K562 (cell line): ENCODE results near the gene TFDP1. TPM values are rescaled to one million over a fixed set of nuclear protein-coding genes. Genes with fewer than 3 reads are reported as not detected.

Experiments
- ATAC-seq: fragments of 200-7000 bp; cut with Tn5 transposase; 3 replicates; pipeline ENCODE4 v1.9.1; 2020; ENCODE audit warnings: moderate library complexity
- BruUV-seq: library from RNA; stranded (reverse); fragments of 400-500 nt; replicated peaks from 2 replicates; lab custom pipeline; 2021; lab: Mats Ljungman, UMichigan
- CTCF ChIA-PET: fragments of 300-600 bp; formaldehyde crosslinking; extraction: SDS; loops from one replicate; lab custom pipeline; 2021; ENCODE audit warnings: low intra/inter-chr PET ratio; lab: Yijun Ruan, JAX
- POLR2A ChIA-PET: fragments of 300-600, 350-650 bp; sonication (Branson Sonifier 250); formaldehyde crosslinking; extraction: SDS; loops from one replicate; lab custom pipeline; 2021; ENCODE audit warnings: antibody characterized with exemption, inconsistent platforms; lab: Yijun Ruan, JAX
- DNase-seq, 4 experiments: peaks; one replicate each; pipeline versions ENCODE4 v3.0.0 to v3.0.0-alpha.2; 2011 to 2018; ENCODE audit warnings: low spot score in 3 of 4, mixed read lengths in 3 of 4; ENCODE audit errors: extremely low read depth in 1 of 4
- FAIRE-seq: peaks from 2 replicates; lab custom pipeline; 2011; peaks lifted over from hg19 to GRCh38; lab: Jason Lieb, UNC
- H2AFZ ChIP-seq: 2 replicates; pipeline ENCODE4 v1.6.0; 2011; ENCODE audit warnings: low read depth, low read length, control low read depth, inconsistent platforms
- H3K27ac ChIP-seq: fragments of 200-600 bp; 3 replicates; pipeline ENCODE4 v1.8.0; 2011; ENCODE audit warnings: low read depth, mild to moderate bottlenecking, control low read depth, inconsistent platforms, low read length, moderate library complexity, mixed read lengths; ENCODE audit errors: extremely low read depth
- H3K27me3 ChIP-seq, 2 experiments: fragments of 300-600 bp in 1 of 2; 2 replicates in 1 of 2; 3 replicates in 1 of 2; pipeline versions ENCODE4 v1.6.0 to v1.8.0; 2011; ENCODE audit warnings: inconsistent platforms in 2 of 2, low read length in 2 of 2, mild to moderate bottlenecking in 1 of 2, mixed read lengths in 1 of 2, moderate library complexity in 1 of 2; ENCODE audit not compliant: control insufficient read depth in 2 of 2, insufficient read depth in 2 of 2
- H3K36me3 ChIP-seq: fragments of 300-600 bp; 3 replicates; pipeline ENCODE4 v1.8.0; 2011; ENCODE audit warnings: mild to moderate bottlenecking, low read length, inconsistent platforms; ENCODE audit not compliant: control insufficient read depth, insufficient read depth
- H3K4me1 ChIP-seq, 2 experiments: fragments of 200-600 bp in 1 of 2; replicated peaks in 1 of 2; 2 replicates in 1 of 2; 3 replicates in 1 of 2; pipeline versions ENCODE4 v1.5.1 to v1.8.0; 2011; ENCODE audit warnings: inconsistent platforms in 2 of 2, low read length in 2 of 2, mild to moderate bottlenecking in 1 of 2, mixed read lengths in 1 of 2, moderate library complexity in 1 of 2; ENCODE audit not compliant: control insufficient read depth in 2 of 2, insufficient read depth in 2 of 2
- H3K4me2 ChIP-seq: 2 replicates; pipeline ENCODE4 v1.6.1; 2011; ENCODE audit warnings: low read length, control low read depth, inconsistent platforms, mixed read lengths; ENCODE audit not compliant: insufficient read depth
- H3K4me3 ChIP-seq: fragments of 200-600 bp; sonication (generic), shearing (Covaris generic); 2 replicates; pipeline ENCODE4 v1.5.1; 2016; ENCODE audit warnings: control low read depth, inconsistent platforms
- H3K79me2 ChIP-seq: fragments of 200-600 bp; 3 replicates; pipeline ENCODE4 v1.8.0; 2011; ENCODE audit warnings: low read length, inconsistent platforms; ENCODE audit not compliant: control insufficient read depth, insufficient read depth
- H3K9ac ChIP-seq, 2 experiments: 2 replicates each; pipeline versions ENCODE4 v1.6.0 to v1.6.1; 2011; ENCODE audit warnings: low read depth in 2 of 2, low read length in 2 of 2, control low read depth in 1 of 2, inconsistent platforms in 1 of 2, mild to moderate bottlenecking in 1 of 2, mixed read lengths in 1 of 2; ENCODE audit not compliant: insufficient read depth in 1 of 2
- H3K9me1 ChIP-seq: one replicate; pipeline ENCODE4 v1.6.0; 2011; ENCODE audit warnings: inconsistent platforms, mild to moderate bottlenecking, low read length, moderate library complexity; ENCODE audit not compliant: control insufficient read depth, insufficient read depth
- H3K9me3 ChIP-seq: replicated peaks from 2 replicates; pipeline ENCODE4 v1.5.1; 2011; ENCODE audit warnings: low read depth, low read length, inconsistent platforms; ENCODE audit not compliant: control insufficient read depth, insufficient read depth
- H4K20me1 ChIP-seq: replicated peaks from 2 replicates; pipeline ENCODE4 v1.6.1; 2011; ENCODE audit warnings: low read length, inconsistent platforms, mixed read lengths; ENCODE audit not compliant: control insufficient read depth, insufficient read depth
- CAMTA2 ChIP-seq: fragments of 250-450 bp; sonication (Bioruptor Pico); conservative IDR thresholded peaks from 2 replicates; pipeline ENCODE4 v1.5.1; 2022
- EHMT2 ChIP-seq: fragments of 450-650 bp; IDR thresholded peaks from 2 replicates; pipeline ENCODE4 v1.6.1; 2018; ENCODE audit warnings: antibody characterized with exemption
- ERF ChIP-seq: fragments of 450-650 bp; formaldehyde crosslinking; IDR thresholded peaks from 2 replicates; pipeline ENCODE4 v1.4.0; 2020; ENCODE audit warnings: mild to moderate bottlenecking, mixed read lengths
- FOSL1 ChIP-seq: fragments of 200-800 bp; sonication (Bioruptor generic); conservative IDR thresholded peaks from 2 replicates; pipeline ENCODE4 v1.6.1; 2016; ENCODE audit warnings: missing genetic modification characterization, missing compliant biosample characterization
- FUS ChIP-seq: fragments of 200-400 bp; formaldehyde crosslinking; optimal IDR thresholded peaks from 2 replicates; pipeline ENCODE3; 2017; ENCODE audit warnings: low read depth, low read length
- KLF13 ChIP-seq: fragments of 450-650 bp; IDR thresholded peaks from 2 replicates; pipeline ENCODE4 v1.6.1; 2016; ENCODE audit warnings: missing genetic modification characterization, low read depth, mild to moderate bottlenecking, missing compliant biosample characterization, moderate library complexity, borderline replicate concordance
- MCM3 ChIP-seq: fragments of 450-650 bp; IDR thresholded peaks from 2 replicates; pipeline ENCODE4 v1.6.1; 2016
- MEIS2 ChIP-seq: fragments of 450-650 bp; IDR thresholded peaks from 2 replicates; pipeline ENCODE4 v1.6.1; 2014; ENCODE audit warnings: mild to moderate bottlenecking; ENCODE audit not compliant: partially characterized antibody
- NFIC ChIP-seq: fragments of 450-650 bp; IDR thresholded peaks from 2 replicates; pipeline ENCODE4 v1.6.1; 2017; ENCODE audit warnings: mild to moderate bottlenecking, inconsistent platforms
- RNF219 ChIP-seq: fragments of 250-450 bp; sonication (Bioruptor Pico); IDR thresholded peaks from 2 replicates; pipeline ENCODE4 v1.5.0; 2022; ENCODE audit warnings: mild to moderate bottlenecking
- SP1 ChIP-seq: sonication (generic); formaldehyde crosslinking; IDR thresholded peaks from 2 replicates; pipeline ENCODE4 v1.8.1; 2022; ENCODE audit warnings: mild to moderate bottlenecking, missing genetic modification reagents
- SRSF7 ChIP-seq: fragments of 200-400 bp; formaldehyde crosslinking; optimal IDR thresholded peaks from 2 replicates; pipeline ENCODE3; 2017; ENCODE audit warnings: mild to moderate bottlenecking, low read depth, low read length
- TSC22D4 ChIP-seq: fragments of 450-650 bp; IDR thresholded peaks from 2 replicates; pipeline ENCODE4 v1.6.1; 2016; ENCODE audit warnings: missing genetic modification characterization, missing biosample characterization, control low read depth
- ZBED1 ChIP-seq: IDR thresholded peaks from 2 replicates; pipeline ENCODE4 v1.6.1; 2014
- ZFP30 ChIP-seq: fragments of 250-450 bp; sonication (Bioruptor Pico); IDR thresholded peaks from 2 replicates; pipeline ENCODE4 v1.8.0; 2022; ENCODE audit warnings: moderate library complexity, mild to moderate bottlenecking, inconsistent platforms, borderline replicate concordance
- ZNF12 ChIP-seq: sonication (generic); formaldehyde crosslinking; IDR thresholded peaks from 2 replicates; pipeline ENCODE4 v1.4.0; 2020; ENCODE audit warnings: mild to moderate bottlenecking, missing genetic modification reagents
- ZNF740 ChIP-seq, 3 experiments: fragments of 200-800 bp in 1 of 3; sonication (Bioruptor generic) in 1 of 3; sonication (generic) in 1 of 3; formaldehyde crosslinking in 1 of 3; IDR thresholded peaks; 2 replicates each; pipeline versions ENCODE4 v1.6.1 to v1.8.0; 2016 to 2022; ENCODE audit warnings: mild to moderate bottlenecking in 2 of 3, missing compliant biosample characterization in 2 of 3, missing genetic modification characterization in 2 of 3, missing genetic modification reagents in 1 of 3
- whole genome bisulfite sequencing: fragments of 100-300 bp; shearing (Covaris generic); methylation state at CpG from one replicate; pipeline ENCODE4 v1.1.6; 2016; ENCODE audit warnings: low coverage, mixed read lengths; ENCODE audit not compliant: insufficient coverage; ENCODE audit errors: missing lambda C conversion rate; 5-methylcytosine and 5-hydroxymethylcytosine counted together
- in situ Hi-C: fragments of 300-500 bp; cut with MboI; formaldehyde crosslinking; loops from 4 replicates; pipeline ENCODE4 v1.15.0; 2018; ENCODE audit warnings: inconsistent platforms, mixed read lengths
- intact Hi-C: fragments of 100-400 bp; cut with micrococcal nuclease; formaldehyde crosslinking; loops from 2 replicates; pipeline ENCODE4 v1.14.2; 2022
- polyA plus RNA-seq, 8 experiments: library from polyadenylated mRNA; depleted of rRNA in 4 of 8; stranded (reverse) in 5 of 8; unstranded in 3 of 8; fragments of >200 nt; fragmentation: Nextera tagmentation in 2 of 8; fragmentation: Illumina TruSeq in 1 of 8; extraction: Ambion mirVana in 2 of 8; extraction: Trizol in 1 of 8; gene quantifications; 2 replicates each; pipeline versions ENCODE4 v1.2.1 to v1.2.3, GENCODE V29; 2011 to 2014; ENCODE audit warnings: inconsistent platforms in 1 of 8, missing spikeins in 1 of 8
- total RNA-seq, 7 experiments: library from RNA; depleted of rRNA in 6 of 7; stranded (reverse); fragments of >200 nt in 6 of 7; fragmentation: Illumina TruSeq in 2 of 7; extraction: Trizol in 2 of 7; gene quantifications; 2 replicates each; pipeline versions ENCODE4 v1.2.1 to v1.2.3, GENCODE V29; 2011 to 2021; ENCODE audit warnings: low replicate concordance in 1 of 7

TFDP1 gene
- total and polyA plus RNA-seq, 9 of the 15 experiments (the other 6 are each of a cell fraction or from before 2014, with no cell fraction given) = 33.8 to 145 (median 69.1) TPM

- no peak overlapping the region for H3K4me2 ChIP-seq
- H3K4me3 ChIP-seq = no peak overlapping the region
- BruUV-seq = no TSS peak
- no peaks in the 10 kb centered on the region; the same call in 1 of the 2 replicates for H4K20me1 ChIP-seq
- ChIA-PET POLR2A (no interaction called here), CTCF (no interaction called here)
- intact Hi-C loops (no loop called here), in situ Hi-C loops (loop anchor here (10.0 kb wide), 1 partner anchor 65 kb away; no protein-coding TSS in a partner anchor)
- ATAC-seq (no peak), FAIRE-seq (no peak), DNase-seq (no peak)
- H3K9ac ChIP-seq = no peak overlapping the region
- H3K27ac ChIP-seq = no peak overlapping the region
- no peak overlapping the region for H2AFZ ChIP-seq
- no peaks in the 10 kb centered on the region for H3K79me2 ChIP-seq
- no peaks in the 10 kb centered on the region for H3K9me1 ChIP-seq
- H3K4me1 ChIP-seq = peaks cover 0 to 13% of the 10 kb centered on the region in 2 experiments; a peak in 2 of 5 replicates
- H3K27me3 ChIP-seq = peaks cover 20 to 54% of the 10 kb centered on the region in 2 experiments
- TF ChIP-seq ZFP30 (CRISPR knock-in tag) (no peak), ERF (CRISPR knock-in tag) (no peak), EHMT2 (no peak), RNF219 (no peak), KLF13 (tag) (no peak), SRSF7 (no peak), ZNF740 (CRISPR knock-in tag; IDR thresholded peaks at IDR 0.05) (no peak), ZNF740 (tag; IDR thresholded peaks at IDR 0.05) (no peak), ZBED1 (no peak), MCM3 (no peak), TSC22D4 (tag) (no peak), NFIC (no peak), ZNF12 (CRISPR knock-in tag) (no peak), SP1 (CRISPR knock-in tag) (no peak), CAMTA2 (CRISPR knock-in tag) (no peak), MEIS2 (no peak), FOSL1 (tag) (no peak), FUS (no peak)
- H3K36me3 ChIP-seq = no peaks in the 10 kb centered on the region
- H3K9me3 ChIP-seq = no peaks in the 10 kb centered on the region
- WGBS = 0% methylated on average over 1 of the region's 3 CpGs
These were observed 75.5 kb downstream of the TFDP1 start for GRCh38 chr13:113660066-113660465.
